Measurements from ENCODE around the gene PHAX.
"Not testable (repeated sequence)": the region's sequence is repeated elsewhere in the genome, so short reads cannot be mapped to it uniquely, and the experiment has no call there.

Gene PHAX

DNA sequence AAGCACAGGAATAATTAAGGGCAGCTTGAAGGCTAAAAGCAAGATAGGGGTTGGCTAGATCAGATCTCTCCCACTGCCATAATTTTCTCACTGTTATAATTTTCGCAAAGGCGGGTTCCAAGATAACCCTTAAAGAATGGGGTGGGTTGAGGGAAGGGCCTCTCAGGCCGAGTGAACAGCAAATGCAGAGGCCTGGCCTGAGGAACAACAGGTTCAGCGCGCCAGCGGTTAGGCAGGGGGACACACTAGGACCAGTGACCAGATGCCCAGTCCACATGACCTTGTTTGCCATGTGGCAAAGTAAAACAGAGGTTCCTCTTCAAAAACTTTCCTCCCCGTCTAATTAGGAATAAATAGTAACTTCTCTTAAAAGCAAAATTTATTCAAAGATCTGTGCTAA lies 1.2 kb upstream of the PHAX start:
- no peak for ATAC-seq

DNA sequence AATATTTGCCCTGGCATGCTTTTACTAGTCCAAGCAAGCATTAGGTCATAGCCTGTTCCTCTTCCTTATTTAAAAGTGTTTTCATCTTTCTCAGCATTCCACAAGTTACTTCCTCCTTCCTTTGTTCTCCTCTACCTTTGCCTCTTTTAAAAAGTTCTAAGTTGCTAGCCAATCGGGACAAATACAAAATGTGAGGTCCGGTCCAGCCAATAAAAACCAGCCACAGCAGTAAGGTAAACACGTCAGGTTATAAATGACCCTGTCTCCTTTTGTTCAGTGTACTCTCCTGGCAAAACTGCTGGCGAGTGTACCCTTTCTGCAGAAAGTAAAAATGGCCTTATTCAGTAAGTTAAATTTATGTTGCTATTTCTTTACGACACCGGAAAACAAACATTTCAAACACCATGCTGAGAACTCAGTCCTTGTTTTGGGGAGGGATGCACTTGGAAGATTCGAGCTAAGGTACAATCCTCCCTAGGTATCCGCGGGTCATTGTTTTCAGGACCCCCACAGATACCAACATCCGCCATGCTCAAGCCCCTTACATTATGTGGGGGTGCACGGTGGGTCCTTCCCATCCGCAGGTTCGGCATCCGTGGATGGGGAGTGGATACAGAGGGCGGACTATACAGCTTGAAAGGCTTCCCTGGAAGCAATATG lies 646 bp upstream of the PHAX start:
- ATAC-seq: not testable (repeated sequence)

More for the DNA sequence above, 1.2 kb upstream of the PHAX start:
- TF ChIP-seq BACH2 (CRISPR knock-in tag; IDR thresholded peaks at IDR 0.05; ENCODE audit: borderline replicate concordance): no peak
- TF ChIP-seq ZNF70 (CRISPR knock-in tag; IDR thresholded peaks at IDR 0.05): no peak
- no peak for TF ChIP-seq OSR1 (CRISPR knock-in tag; IDR thresholded peaks at IDR 0.05)
- TF ChIP-seq ZNF8 (CRISPR knock-in tag; IDR thresholded peaks at IDR 0.05): no peak
- no peak for TF ChIP-seq PPARA (CRISPR knock-in tag; IDR thresholded peaks at IDR 0.05; ENCODE audit: borderline replicate concordance)

DNA sequence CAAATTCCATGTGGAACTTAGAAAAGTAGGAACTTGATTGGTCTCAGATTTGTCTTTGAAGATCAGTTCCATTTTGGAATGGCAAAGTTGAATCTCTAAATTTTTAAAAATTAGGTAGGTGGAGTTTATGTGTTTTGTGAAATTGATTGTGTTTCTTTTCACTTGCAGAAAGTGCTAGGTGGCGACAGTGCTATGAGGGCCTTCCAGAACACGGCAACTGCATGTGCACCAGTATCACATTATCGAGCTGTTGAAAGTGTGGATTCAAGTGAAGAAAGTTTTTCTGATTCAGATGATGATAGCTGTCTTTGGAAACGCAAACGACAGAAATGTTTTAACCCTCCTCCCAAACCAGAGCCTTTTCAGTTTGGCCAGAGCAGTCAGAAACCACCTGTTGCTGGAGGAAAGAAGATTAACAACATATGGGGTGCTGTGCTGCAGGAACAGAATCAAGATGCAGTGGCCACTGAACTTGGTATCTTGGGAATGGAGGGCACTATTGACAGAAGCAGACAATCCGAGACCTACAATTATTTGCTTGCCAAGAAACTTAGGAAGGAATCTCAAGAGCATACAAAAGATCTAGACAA lies 2.8 kb downstream of the PHAX start:
- no peak for ATAC-seq
- TF ChIP-seq SNAI2 (CRISPR knock-in tag; IDR thresholded peaks at IDR 0.05): no peak
- no peak for TF ChIP-seq ISL1 (CRISPR knock-in tag; IDR thresholded peaks at IDR 0.05)
- TF ChIP-seq, protein P1, sequence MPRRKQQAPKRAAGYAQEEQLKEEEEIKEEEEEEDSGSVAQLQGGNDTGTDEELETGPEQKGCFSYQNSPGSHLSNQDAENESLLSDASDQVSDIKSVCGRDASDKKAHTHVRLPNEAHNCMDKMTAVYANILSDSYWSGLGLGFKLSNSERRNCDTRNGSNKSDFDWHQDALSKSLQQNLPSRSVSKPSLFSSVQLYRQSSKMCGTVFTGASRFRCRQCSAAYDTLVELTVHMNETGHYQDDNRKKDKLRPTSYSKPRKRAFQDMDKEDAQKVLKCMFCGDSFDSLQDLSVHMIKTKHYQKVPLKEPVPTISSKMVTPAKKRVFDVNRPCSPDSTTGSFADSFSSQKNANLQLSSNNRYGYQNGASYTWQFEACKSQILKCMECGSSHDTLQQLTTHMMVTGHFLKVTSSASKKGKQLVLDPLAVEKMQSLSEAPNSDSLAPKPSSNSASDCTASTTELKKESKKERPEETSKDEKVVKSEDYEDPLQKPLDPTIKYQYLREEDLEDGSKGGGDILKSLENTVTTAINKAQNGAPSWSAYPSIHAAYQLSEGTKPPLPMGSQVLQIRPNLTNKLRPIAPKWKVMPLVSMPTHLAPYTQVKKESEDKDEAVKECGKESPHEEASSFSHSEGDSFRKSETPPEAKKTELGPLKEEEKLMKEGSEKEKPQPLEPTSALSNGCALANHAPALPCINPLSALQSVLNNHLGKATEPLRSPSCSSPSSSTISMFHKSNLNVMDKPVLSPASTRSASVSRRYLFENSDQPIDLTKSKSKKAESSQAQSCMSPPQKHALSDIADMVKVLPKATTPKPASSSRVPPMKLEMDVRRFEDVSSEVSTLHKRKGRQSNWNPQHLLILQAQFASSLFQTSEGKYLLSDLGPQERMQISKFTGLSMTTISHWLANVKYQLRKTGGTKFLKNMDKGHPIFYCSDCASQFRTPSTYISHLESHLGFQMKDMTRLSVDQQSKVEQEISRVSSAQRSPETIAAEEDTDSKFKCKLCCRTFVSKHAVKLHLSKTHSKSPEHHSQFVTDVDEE (CRISPR knock-in tag; IDR thresholded peaks at IDR 0.05): no peak
- TF ChIP-seq, protein P2, sequence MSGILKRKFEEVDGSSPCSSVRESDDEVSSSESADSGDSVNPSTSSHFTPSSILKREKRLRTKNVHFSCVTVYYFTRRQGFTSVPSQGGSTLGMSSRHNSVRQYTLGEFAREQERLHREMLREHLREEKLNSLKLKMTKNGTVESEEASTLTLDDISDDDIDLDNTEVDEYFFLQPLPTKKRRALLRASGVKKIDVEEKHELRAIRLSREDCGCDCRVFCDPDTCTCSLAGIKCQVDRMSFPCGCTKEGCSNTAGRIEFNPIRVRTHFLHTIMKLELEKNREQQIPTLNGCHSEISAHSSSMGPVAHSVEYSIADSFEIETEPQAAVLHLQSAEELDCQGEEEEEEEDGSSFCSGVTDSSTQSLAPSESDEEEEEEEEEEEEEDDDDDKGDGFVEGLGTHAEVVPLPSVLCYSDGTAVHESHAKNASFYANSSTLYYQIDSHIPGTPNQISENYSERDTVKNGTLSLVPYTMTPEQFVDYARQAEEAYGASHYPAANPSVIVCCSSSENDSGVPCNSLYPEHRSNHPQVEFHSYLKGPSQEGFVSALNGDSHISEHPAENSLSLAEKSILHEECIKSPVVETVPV (CRISPR knock-in tag; IDR thresholded peaks at IDR 0.05): no peak
- TF ChIP-seq CSDC2 (CRISPR knock-in tag; IDR thresholded peaks at IDR 0.05): no peak
- TF ChIP-seq ZC3H10 (CRISPR knock-in tag; IDR thresholded peaks at IDR 0.05): no peak
- TF ChIP-seq TCF4 (CRISPR knock-in tag; IDR thresholded peaks at IDR 0.05; ENCODE audit: borderline replicate concordance): no peak
- TF ChIP-seq ARNTL (CRISPR knock-in tag; IDR thresholded peaks at IDR 0.05; ENCODE audit: borderline replicate concordance, low read depth): no peak
- no peak for TF ChIP-seq BACH2 (CRISPR knock-in tag; IDR thresholded peaks at IDR 0.05; ENCODE audit: borderline replicate concordance)
- no peak for TF ChIP-seq TOX (CRISPR knock-in tag; IDR thresholded peaks at IDR 0.05; ENCODE audit: borderline replicate concordance)
- no peak for TF ChIP-seq OSR1 (CRISPR knock-in tag; IDR thresholded peaks at IDR 0.05)
- no peak for TF ChIP-seq ZFP3 (CRISPR knock-in tag; IDR thresholded peaks at IDR 0.05)
- no peak for TF ChIP-seq ZNF565 (CRISPR knock-in tag; conservative IDR thresholded peaks at IDR 0.05; ENCODE audit: low read depth)
- TF ChIP-seq GLIS3 (CRISPR knock-in tag; IDR thresholded peaks at IDR 0.05): no peak
- TF ChIP-seq, protein P3, sequence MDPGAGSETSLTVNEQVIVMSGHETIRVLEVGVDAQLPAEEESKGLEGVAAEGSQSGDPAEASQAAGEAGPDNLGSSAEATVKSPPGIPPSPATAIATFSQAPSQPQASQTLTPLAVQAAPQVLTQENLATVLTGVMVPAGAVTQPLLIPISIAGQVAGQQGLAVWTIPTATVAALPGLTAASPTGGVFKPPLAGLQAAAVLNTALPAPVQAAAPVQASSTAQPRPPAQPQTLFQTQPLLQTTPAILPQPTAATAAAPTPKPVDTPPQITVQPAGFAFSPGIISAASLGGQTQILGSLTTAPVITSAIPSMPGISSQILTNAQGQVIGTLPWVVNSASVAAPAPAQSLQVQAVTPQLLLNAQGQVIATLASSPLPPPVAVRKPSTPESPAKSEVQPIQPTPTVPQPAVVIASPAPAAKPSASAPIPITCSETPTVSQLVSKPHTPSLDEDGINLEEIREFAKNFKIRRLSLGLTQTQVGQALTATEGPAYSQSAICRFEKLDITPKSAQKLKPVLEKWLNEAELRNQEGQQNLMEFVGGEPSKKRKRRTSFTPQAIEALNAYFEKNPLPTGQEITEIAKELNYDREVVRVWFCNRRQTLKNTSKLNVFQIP (CRISPR knock-in tag; IDR thresholded peaks at IDR 0.05; ENCODE audit: borderline replicate concordance, low read depth): no peak
- TF ChIP-seq, protein P4, sequence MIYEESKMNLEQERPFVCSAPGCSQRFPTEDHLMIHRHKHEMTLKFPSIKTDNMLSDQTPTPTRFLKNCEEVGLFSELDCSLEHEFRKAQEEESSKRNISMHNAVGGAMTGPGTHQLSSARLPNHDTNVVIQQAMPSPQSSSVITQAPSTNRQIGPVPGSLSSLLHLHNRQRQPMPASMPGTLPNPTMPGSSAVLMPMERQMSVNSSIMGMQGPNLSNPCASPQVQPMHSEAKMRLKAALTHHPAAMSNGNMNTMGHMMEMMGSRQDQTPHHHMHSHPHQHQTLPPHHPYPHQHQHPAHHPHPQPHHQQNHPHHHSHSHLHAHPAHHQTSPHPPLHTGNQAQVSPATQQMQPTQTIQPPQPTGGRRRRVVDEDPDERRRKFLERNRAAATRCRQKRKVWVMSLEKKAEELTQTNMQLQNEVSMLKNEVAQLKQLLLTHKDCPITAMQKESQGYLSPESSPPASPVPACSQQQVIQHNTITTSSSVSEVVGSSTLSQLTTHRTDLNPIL (CRISPR knock-in tag; IDR thresholded peaks at IDR 0.05; ENCODE audit: low read depth): no peak
- TF ChIP-seq ZNF70 (CRISPR knock-in tag; IDR thresholded peaks at IDR 0.05): no peak
- no peak for TF ChIP-seq PPARA (CRISPR knock-in tag; IDR thresholded peaks at IDR 0.05; ENCODE audit: borderline replicate concordance)

DNA sequence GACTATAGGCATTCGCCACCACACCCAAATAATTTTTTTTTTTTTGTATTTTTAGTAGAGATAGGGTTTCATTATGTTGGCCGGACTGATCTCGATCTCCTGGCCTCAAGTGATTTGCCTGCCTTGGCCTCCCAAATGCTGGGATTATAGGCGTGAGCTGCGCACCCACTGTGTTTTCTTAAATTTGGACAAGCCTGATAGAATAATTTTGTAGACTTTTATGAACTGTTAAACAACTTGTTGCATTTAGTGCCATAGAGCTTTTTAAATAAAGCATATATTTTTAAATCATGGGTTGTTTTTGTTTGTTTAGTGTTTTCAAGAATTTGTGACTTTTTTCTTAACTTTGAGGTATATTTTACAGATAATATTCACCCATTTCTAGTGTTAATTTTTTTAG lies 4.8 kb downstream of the PHAX start:
- no peak for TF ChIP-seq ZFP30 (CRISPR knock-in tag; IDR thresholded peaks at IDR 0.05)
- TF ChIP-seq, protein P1 (CRISPR knock-in tag; IDR thresholded peaks at IDR 0.05): no peak
- no peak for TF ChIP-seq ISL1 (CRISPR knock-in tag; IDR thresholded peaks at IDR 0.05)
- no peak for TF ChIP-seq BACH2 (CRISPR knock-in tag; IDR thresholded peaks at IDR 0.05; ENCODE audit: borderline replicate concordance)
- TF ChIP-seq, protein P4 (CRISPR knock-in tag; IDR thresholded peaks at IDR 0.05; ENCODE audit: low read depth): no peak
- TF ChIP-seq OSR1 (CRISPR knock-in tag; IDR thresholded peaks at IDR 0.05): no peak
- TF ChIP-seq SNAI2 (CRISPR knock-in tag; IDR thresholded peaks at IDR 0.05): no peak
- no peak for ATAC-seq
